SK-N-SH treated with all-trans-retinoic acid at 6 μM for 48 hours (cell line): Measurements from ENCODE around the gene ASB13.

Experiments used
- ATAC-seq: fragments of 200-7000 bp; cut with Tn5 transposase; 3 replicates; pipeline ENCODE4 v1.9.1; 2020; ENCODE audit warnings: mild to moderate bottlenecking, moderate library complexity
- CREB5 ChIP-seq: fragments of 250-450 bp; sonication (Bioruptor Pico); IDR thresholded peaks from 2 replicates; pipeline ENCODE4 v1.5.1; 2020; ENCODE audit warnings: low read depth, mild to moderate bottlenecking, moderate library complexity
- GLIS3 ChIP-seq: fragments of 250-450 bp; sonication (Bioruptor Pico); IDR thresholded peaks from 2 replicates; pipeline ENCODE4 v1.5.0; 2020; ENCODE audit warnings: mild to moderate bottlenecking, moderate library complexity
- ISL1 ChIP-seq: fragments of 250-450 bp; sonication (Bioruptor Pico); IDR thresholded peaks from 2 replicates; pipeline ENCODE4 v2.1.2; 2022; ENCODE audit warnings: mild to moderate bottlenecking, moderate library complexity
- PATZ1 ChIP-seq: fragments of 250-450 bp; sonication (Bioruptor Pico); IDR thresholded peaks from 2 replicates; pipeline ENCODE4 v1.8.0; 2020; ENCODE audit warnings: mild to moderate bottlenecking, moderate library complexity, borderline replicate concordance
- PPARA ChIP-seq: fragments of 250-450 bp; sonication (Bioruptor Pico); IDR thresholded peaks from 2 replicates; pipeline ENCODE4 v1.5.0; 2020; ENCODE audit warnings: mild to moderate bottlenecking, borderline replicate concordance
- RARB ChIP-seq: fragments of 250-450 bp; sonication (Bioruptor Pico); IDR thresholded peaks from 2 replicates; pipeline ENCODE4 v1.8.0; 2021; ENCODE audit warnings: mild to moderate bottlenecking, moderate library complexity
- SNAI2 ChIP-seq: fragments of 250-450 bp; sonication (Bioruptor Pico); IDR thresholded peaks from 2 replicates; pipeline ENCODE4 v1.5.0; 2020; ENCODE audit warnings: mild to moderate bottlenecking, moderate library complexity
- TCF4 ChIP-seq: fragments of 250-450 bp; sonication (Bioruptor Pico); IDR thresholded peaks from 2 replicates; pipeline ENCODE4 v1.8.0; 2021; ENCODE audit warnings: mild to moderate bottlenecking, moderate library complexity, borderline replicate concordance
- TOX ChIP-seq: fragments of 250-450 bp; sonication (Bioruptor Pico); IDR thresholded peaks from 2 replicates; pipeline ENCODE4 v1.8.0; 2021; ENCODE audit warnings: mild to moderate bottlenecking, moderate library complexity, borderline replicate concordance
- TSHZ2 ChIP-seq: fragments of 250-450 bp; sonication (Bioruptor Pico); IDR thresholded peaks from 2 replicates; pipeline ENCODE4 v1.5.0; 2020; ENCODE audit warnings: mild to moderate bottlenecking, moderate library complexity
- ZC3H10 ChIP-seq: fragments of 250-450 bp; sonication (Bioruptor Pico); IDR thresholded peaks from 2 replicates; pipeline ENCODE4 v1.5.1; 2021; ENCODE audit warnings: mild to moderate bottlenecking, moderate library complexity
- ZFP3 ChIP-seq: fragments of 250-450 bp; sonication (Bioruptor Pico); IDR thresholded peaks from 2 replicates; pipeline ENCODE4 v1.5.0; 2020; ENCODE audit warnings: mild to moderate bottlenecking, moderate library complexity
- ZFP30 ChIP-seq: fragments of 450-650 bp; formaldehyde crosslinking; IDR thresholded peaks from 2 replicates; pipeline ENCODE4 v1.5.0; 2022; ENCODE audit warnings: mild to moderate bottlenecking, moderate library complexity
- ZNF565 ChIP-seq: fragments of 450-650 bp; formaldehyde crosslinking; conservative IDR thresholded peaks from 2 replicates; pipeline ENCODE4 v1.5.0; 2020; ENCODE audit warnings: low read depth, mild to moderate bottlenecking, moderate library complexity
- ZNF70 ChIP-seq: fragments of 450-650 bp; formaldehyde crosslinking; IDR thresholded peaks from 2 replicates; pipeline ENCODE4 v1.5.0; 2020; ENCODE audit warnings: mild to moderate bottlenecking, moderate library complexity
- ZNF8 ChIP-seq: fragments of 450-650 bp; formaldehyde crosslinking; IDR thresholded peaks from 2 replicates; pipeline ENCODE4 v1.5.0; 2020; ENCODE audit warnings: mild to moderate bottlenecking, moderate library complexity

ASB13 gene

GRCh38 chr10:5684318-5684970 is 18.0 kb upstream of the ASB13 start, which contains the start of gene TASOR2:
Gene TASOR2, plus strand, starts transcription at chr10:5684838. Its CDS starts 35,805 bp downstream, at chr10:5720643.
- peak; percentile 91 for ATAC-seq
- TF ChIP-seq TSHZ2 = 0 out of 2 replicates have a peak, but pooled peaks have one; percentile 24
- TF ChIP-seq SNAI2 (CRISPR knock-in tag) = peak; percentile 61; the same call in 1 of the 2 replicates
- no peak for TF ChIP-seq ZNF8 (CRISPR knock-in tag)

- no peak for TF ChIP-seq PPARA
- TF ChIP-seq ZC3H10 (CRISPR knock-in tag) = no peak
- TF ChIP-seq TOX (CRISPR knock-in tag) = no peak
- no peak for TF ChIP-seq ZNF565 (CRISPR knock-in tag)
- no peak for TF ChIP-seq PATZ1 (CRISPR knock-in tag)
- no peak for TF ChIP-seq ZNF8 (CRISPR knock-in tag)
- TF ChIP-seq RARB = no peak
- ATAC-seq = no peak
Observed at GRCh38 chr10:5683065-5683464, 16.7 kb upstream of the ASB13 start.

GRCh38 chr10:5681930-5682329 is 15.5 kb upstream of the ASB13 start:
- ATAC-seq = no peak
- TF ChIP-seq RARB (no peak), PATZ1 (CRISPR knock-in tag) (no peak), GLIS3 (CRISPR knock-in tag) (no peak), ZFP30 (CRISPR knock-in tag) (no peak), SNAI2 (CRISPR knock-in tag) (no peak), TCF4 (no peak), ISL1 (CRISPR knock-in tag) (no peak), ZFP3 (CRISPR knock-in tag) (no peak)

GRCh38 chr10:5679606-5680005 is 13.2 kb upstream of the ASB13 start:
- TF ChIP-seq TCF4 = no peak
- TF ChIP-seq ZNF8 (CRISPR knock-in tag) = no peak
- no peak for TF ChIP-seq CREB5 (CRISPR knock-in tag)
- no peak for TF ChIP-seq PATZ1 (CRISPR knock-in tag)
- TF ChIP-seq ZNF70 (CRISPR knock-in tag) = no peak
- TF ChIP-seq ZFP30 (CRISPR knock-in tag) = no peak

More at GRCh38 chr10:5679606-5680005, 13.2 kb upstream of the ASB13 start:
- no peak for ATAC-seq
